ENCODE measurements around the gene CCDC187.

CCDC187 gene

GRCh38 chr9:136260521-136260920 is 43.4 kb downstream of the CCDC187 start:
- TF ChIP-seq, protein P1, sequence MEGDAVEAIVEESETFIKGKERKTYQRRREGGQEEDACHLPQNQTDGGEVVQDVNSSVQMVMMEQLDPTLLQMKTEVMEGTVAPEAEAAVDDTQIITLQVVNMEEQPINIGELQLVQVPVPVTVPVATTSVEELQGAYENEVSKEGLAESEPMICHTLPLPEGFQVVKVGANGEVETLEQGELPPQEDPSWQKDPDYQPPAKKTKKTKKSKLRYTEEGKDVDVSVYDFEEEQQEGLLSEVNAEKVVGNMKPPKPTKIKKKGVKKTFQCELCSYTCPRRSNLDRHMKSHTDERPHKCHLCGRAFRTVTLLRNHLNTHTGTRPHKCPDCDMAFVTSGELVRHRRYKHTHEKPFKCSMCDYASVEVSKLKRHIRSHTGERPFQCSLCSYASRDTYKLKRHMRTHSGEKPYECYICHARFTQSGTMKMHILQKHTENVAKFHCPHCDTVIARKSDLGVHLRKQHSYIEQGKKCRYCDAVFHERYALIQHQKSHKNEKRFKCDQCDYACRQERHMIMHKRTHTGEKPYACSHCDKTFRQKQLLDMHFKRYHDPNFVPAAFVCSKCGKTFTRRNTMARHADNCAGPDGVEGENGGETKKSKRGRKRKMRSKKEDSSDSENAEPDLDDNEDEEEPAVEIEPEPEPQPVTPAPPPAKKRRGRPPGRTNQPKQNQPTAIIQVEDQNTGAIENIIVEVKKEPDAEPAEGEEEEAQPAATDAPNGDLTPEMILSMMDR (conservative IDR thresholded peaks at IDR 0.05): no peak
- H3K27ac ChIP-seq: no peak overlapping the region

DNA sequence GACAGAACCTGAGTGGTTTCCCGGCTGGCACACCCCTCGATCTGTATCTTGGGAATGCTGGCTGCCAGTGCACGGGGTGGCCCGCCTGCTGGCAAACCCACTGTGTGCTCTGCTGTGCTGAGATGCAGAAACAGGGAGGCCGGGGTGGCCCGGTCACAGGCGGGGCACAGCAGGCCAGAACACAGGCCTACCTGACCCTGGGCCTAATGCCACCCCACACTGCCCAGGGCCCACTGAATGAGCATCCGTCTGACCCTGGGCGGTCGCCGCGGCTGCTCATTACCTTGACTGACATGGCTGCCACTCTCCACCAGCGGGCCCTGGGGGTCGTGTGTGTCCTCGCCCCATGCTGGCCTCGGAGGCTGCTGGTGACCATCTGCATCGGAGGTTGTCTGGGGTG is 44.1 kb downstream of the CCDC187 start:
- TF ChIP-seq, protein P1 (conservative IDR thresholded peaks at IDR 0.05): no peak
- H3K27ac ChIP-seq: no peak overlapping the region

GRCh38 chr9:136259517-136259813 is 44.4 kb downstream of the CCDC187 start:
- no peak overlapping the region for H3K27ac ChIP-seq
- TF ChIP-seq, protein P1 (conservative IDR thresholded peaks at IDR 0.05): no peak

DNA sequence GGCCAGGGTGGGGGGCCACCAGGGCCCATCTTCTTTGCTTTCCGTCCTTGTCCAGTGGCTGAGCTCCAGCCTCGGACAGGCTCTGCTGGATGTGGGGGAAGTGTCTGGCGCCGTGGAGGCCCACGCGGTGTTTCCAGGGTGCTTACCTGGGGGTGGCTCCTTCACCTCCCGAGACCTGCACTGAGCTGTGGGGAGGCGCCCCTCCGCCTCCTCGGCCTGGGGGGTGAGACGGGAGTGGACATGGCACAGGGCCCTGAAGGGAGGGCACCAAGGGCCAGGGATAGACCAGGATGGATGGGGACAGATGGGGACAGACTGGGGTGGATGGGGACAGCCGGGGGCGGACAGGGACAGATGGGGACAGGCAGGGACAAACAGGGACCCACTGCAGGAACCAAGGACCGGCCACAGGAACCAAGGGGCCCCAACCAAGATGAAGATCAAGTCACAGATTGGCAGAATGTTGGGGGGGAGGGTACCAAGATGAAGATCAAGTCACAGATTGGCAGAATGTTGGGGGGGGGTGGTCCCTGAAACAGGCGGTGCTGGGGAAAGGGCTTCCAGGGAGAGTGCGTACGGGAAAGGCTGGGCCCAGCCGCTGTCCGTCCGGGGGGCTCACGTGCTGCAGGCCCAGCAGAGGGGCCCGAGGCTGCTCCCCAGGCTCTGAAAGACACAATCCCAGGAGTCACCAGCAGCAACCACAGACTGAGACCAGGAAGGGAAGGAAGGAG is 44.9 kb downstream of the CCDC187 start:
- TF ChIP-seq, protein P1 (conservative IDR thresholded peaks at IDR 0.05): no peak
- H3K27ac ChIP-seq: no peak overlapping the region

- H3K27ac ChIP-seq: no peak overlapping the region
- TF ChIP-seq, protein P1 (conservative IDR thresholded peaks at IDR 0.05): no peak
These were observed 45.6 kb downstream of the CCDC187 start for GRCh38 chr9:136258299-136258625.

DNA sequence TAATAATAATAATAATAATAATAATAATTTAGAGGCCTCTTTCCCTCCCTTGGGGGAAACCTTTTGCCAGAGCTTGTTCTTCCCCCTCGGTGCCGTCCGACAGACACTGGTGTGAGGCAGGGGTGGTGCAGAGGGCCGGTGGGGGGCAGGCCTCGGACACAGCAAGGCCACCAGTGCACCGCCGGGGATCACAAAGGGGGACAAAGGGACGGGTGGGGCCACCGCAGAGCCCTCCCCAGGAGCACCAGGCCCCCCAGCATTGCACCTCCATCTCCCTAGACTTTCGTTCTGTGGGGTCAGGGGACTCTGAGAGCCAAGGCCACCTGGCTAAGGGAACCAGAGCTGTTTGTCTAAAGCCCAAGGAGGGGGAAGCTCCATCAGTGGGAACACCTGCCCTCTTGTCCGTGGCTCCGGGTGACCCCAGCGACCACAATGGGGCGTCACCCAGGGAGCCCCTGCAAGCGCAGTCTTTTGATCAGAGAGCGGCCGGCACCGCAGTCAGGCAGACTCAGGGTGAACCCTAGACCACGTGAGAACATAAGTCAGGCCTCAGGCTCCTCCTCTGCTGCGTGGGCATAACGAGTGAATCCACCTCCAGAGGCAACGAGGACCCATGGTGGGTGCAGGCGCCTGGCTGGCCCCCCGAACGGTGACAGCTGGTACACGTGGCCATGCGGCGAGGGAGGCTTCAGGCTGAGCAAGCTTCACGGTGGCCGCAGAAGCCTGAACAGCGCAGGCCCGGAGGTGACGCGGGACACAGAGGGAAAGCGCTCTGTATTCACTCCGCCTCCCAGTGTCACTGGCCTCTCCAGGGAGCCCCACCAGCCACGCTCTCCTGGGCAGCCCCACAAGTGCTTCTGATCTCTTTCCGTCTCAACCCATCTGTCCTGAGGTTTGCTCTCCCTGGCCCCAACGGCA is 46.3 kb downstream of the CCDC187 start:
- no peak overlapping the region for H3K27ac ChIP-seq
- TF ChIP-seq, protein P1 (conservative IDR thresholded peaks at IDR 0.05): no peak
